ENCODE measurements around the gene STXBP5.

GRCh38 chr6:147185216-147185615 lies 19.0 kb upstream of the STXBP5 start:
- TF ChIP-seq POLR2A (IDR thresholded peaks at IDR 0.05): no peak
- TF ChIP-seq CTCF (IDR thresholded peaks at IDR 0.05): no peak
- TF ChIP-seq EP300 (IDR thresholded peaks at IDR 0.05): no peak
